HEK293 (cell line): ENCODE measurements around the gene TRPM5.
A peak's percentile ranks its signal among the peaks of the same experiment; 100 is the strongest.

Experiments used
- CTCF ChIA-PET: fragments of 350-600 bp; formaldehyde crosslinking; extraction: SDS; loops from one replicate; lab custom pipeline; 2021; ENCODE audit warnings: antibody characterized with exemption; lab: Yijun Ruan, JAX
- POLR2A ChIA-PET: fragments of 300-600 bp; formaldehyde crosslinking; extraction: SDS; loops from one replicate; lab custom pipeline; 2020; ENCODE audit warnings: antibody characterized with exemption, inconsistent platforms; lab: Yijun Ruan, JAX
- H3K27ac ChIP-seq: fragments of 200-500 bp; sonication (Bioruptor generic); 2 replicates; pipeline ENCODE4 v1.5.1; 2014; ENCODE audit warnings: low read depth, low read length, control low read depth, inconsistent platforms; ENCODE audit errors: extremely low read depth
- H3K36me3 ChIP-seq, 2 experiments: fragments of 200-500 bp in 1 of 2; sonication (Bioruptor generic) in 1 of 2; 1 replicate in 1 of 2; 2 replicates in 1 of 2; pipeline ENCODE4 v1.5.1; 2014 to 2017; ENCODE audit warnings: inconsistent platforms in 2 of 2, low read length in 2 of 2; ENCODE audit not compliant: control insufficient read depth in 2 of 2, insufficient read depth in 1 of 2
- H3K4me1 ChIP-seq: fragments of 200-500 bp; sonication (Bioruptor generic); 2 replicates; pipeline ENCODE4 v1.5.1; 2014; ENCODE audit warnings: mild to moderate bottlenecking, low read length, inconsistent platforms; ENCODE audit not compliant: control insufficient read depth, insufficient read depth
- H3K4me3 ChIP-seq: 2 replicates; pipeline ENCODE4 v1.5.1; 2011; ENCODE audit warnings: low read depth, mild to moderate bottlenecking, control low read depth, low read length, moderate library complexity
- H3K9me3 ChIP-seq: fragments of 200-500 bp; sonication (Bioruptor generic); 2 replicates; pipeline ENCODE4 v1.5.1; 2014; ENCODE audit warnings: low read depth, low read length, inconsistent platforms; ENCODE audit not compliant: control insufficient read depth, insufficient read depth
- GLIS1 ChIP-seq: fragments of 450-650 bp; formaldehyde crosslinking; IDR thresholded peaks from 2 replicates; pipeline ENCODE4 v1.5.1; 2016; ENCODE audit warnings: missing biosample characterization, missing genetic modification characterization
- GLIS2 ChIP-seq: fragments of 450-650 bp; formaldehyde crosslinking; IDR thresholded peaks from 2 replicates; pipeline ENCODE4 v1.5.1; 2016; ENCODE audit warnings: missing biosample characterization, missing genetic modification characterization
- KLF1 ChIP-seq: fragments of 450-650 bp; formaldehyde crosslinking; IDR thresholded peaks from 2 replicates; pipeline ENCODE4 v1.5.1; 2016; ENCODE audit warnings: missing biosample characterization, missing genetic modification characterization
- PRDM10 ChIP-seq: fragments of 450-650 bp; formaldehyde crosslinking; IDR thresholded peaks from 2 replicates; pipeline ENCODE4 v1.5.1; 2016; ENCODE audit warnings: missing biosample characterization, missing genetic modification characterization
- REPIN1 ChIP-seq: fragments of 450-650 bp; formaldehyde crosslinking; IDR thresholded peaks from 2 replicates; pipeline ENCODE4 v1.5.1; 2017; ENCODE audit warnings: missing biosample characterization, missing genetic modification characterization, low read depth
- SCRT2 ChIP-seq: fragments of 450-650 bp; formaldehyde crosslinking; IDR thresholded peaks from 2 replicates; pipeline ENCODE4 v1.5.1; 2016; ENCODE audit warnings: missing biosample characterization, missing genetic modification characterization
- ZFHX2 ChIP-seq: fragments of 450-650 bp; formaldehyde crosslinking; conservative IDR thresholded peaks from 2 replicates; pipeline ENCODE4 v1.5.1; 2016; ENCODE audit warnings: missing biosample characterization, missing genetic modification characterization
- ZIC2 ChIP-seq: fragments of 450-650 bp; formaldehyde crosslinking; IDR thresholded peaks from 2 replicates; pipeline ENCODE4 v1.5.1; 2016; ENCODE audit warnings: missing biosample characterization, missing genetic modification characterization
- ZNF341 ChIP-seq: fragments of 450-650 bp; formaldehyde crosslinking; IDR thresholded peaks from 2 replicates; pipeline ENCODE4; 2016; ENCODE audit warnings: low read depth, missing biosample characterization, missing genetic modification characterization
- ZNF501 ChIP-seq: fragments of 450-650 bp; formaldehyde crosslinking; IDR thresholded peaks from 2 replicates; pipeline ENCODE4 v1.5.1; 2016; ENCODE audit warnings: missing biosample characterization, missing genetic modification characterization
- ZNF777 ChIP-seq: fragments of 450-650 bp; formaldehyde crosslinking; IDR thresholded peaks from 2 replicates; pipeline ENCODE4 v1.5.1; 2017; ENCODE audit warnings: missing biosample characterization, missing genetic modification characterization, borderline replicate concordance
- TF ChIP-seq, protein P1 (sequence below): fragments of 450-650 bp; formaldehyde crosslinking; IDR thresholded peaks from 2 replicates; pipeline ENCODE4 v1.5.1; 2017; ENCODE audit warnings: missing biosample characterization, missing genetic modification characterization

The TRPM5 gene

DNA sequence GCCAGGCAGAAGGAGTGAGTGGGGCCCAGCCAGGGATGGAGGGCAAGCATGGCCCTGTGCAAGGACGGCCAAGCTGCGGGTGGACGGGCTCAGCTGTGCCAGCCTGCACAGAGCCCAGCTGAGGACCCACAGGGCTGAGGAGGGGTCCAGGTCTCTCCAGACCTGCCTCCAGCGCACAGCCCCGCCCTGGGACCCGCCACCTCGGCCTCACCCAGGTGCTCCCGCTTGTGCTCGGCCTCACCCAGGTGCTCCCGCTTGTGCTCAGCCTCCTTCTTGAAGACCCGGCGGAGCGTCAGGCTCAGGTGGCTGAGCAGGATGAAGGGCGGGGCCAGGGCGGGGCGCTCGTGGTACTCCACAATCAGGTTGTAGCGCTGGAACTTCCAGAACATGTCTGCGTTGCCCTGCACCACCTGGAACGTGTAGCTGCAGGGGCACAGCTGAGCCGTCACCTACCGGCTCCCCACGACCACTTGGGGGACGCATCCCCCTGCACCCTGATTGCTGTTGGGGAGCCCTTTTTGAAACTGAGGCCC lies 37.4 kb downstream of the TRPM5 start:
- POLR2A ChIA-PET = no interaction called here
- peaks cover 0 to 27% of the 10 kb centered on the region in 2 experiments; a peak in 1 of 3 replicates for H3K36me3 ChIP-seq
- no peaks in the 10 kb centered on the region for H3K4me1 ChIP-seq
- H3K27ac ChIP-seq = no peak overlapping the region
- H3K9me3 ChIP-seq = no peaks in the 10 kb centered on the region
- TF ChIP-seq KLF1 (tag by site-specific recombination) = peak; percentile 54
- no peak for TF ChIP-seq SCRT2 (tag by site-specific recombination)
- TF ChIP-seq, all 188 proteins: peak for 1
- no peak overlapping the region for H3K4me3 ChIP-seq
- CTCF ChIA-PET = interaction anchor here (3.1 kb wide), 1 partner anchor 12 kb away, joined by 8 read pairs; no protein-coding TSS in a partner anchor

GRCh38 chr11:2406451-2406850 lies 37.9 kb downstream of the TRPM5 start:
- no peak overlapping the region for H3K27ac ChIP-seq
- H3K4me1 ChIP-seq = no peaks in the 10 kb centered on the region
- TF ChIP-seq ZFHX2 = peak; percentile 36; the same call in 1 of the 2 replicates
- no peak for TF ChIP-seq REPIN1 (tag by site-specific recombination)
- TF ChIP-seq, all 188 proteins: peak for 1
- Histone ChIP-seq H3K4me3 (no peak overlapping the region), H3K9me3 (no peaks in the 10 kb centered on the region), H3K36me3 (peaks cover 0 to 28% of the 10 kb centered on the region in 2 experiments; a peak in 1 of 3 replicates)
- POLR2A ChIA-PET = no interaction called here
- CTCF ChIA-PET = interaction anchor here (3.1 kb wide), 1 partner anchor 13 kb away, joined by 8 read pairs; no protein-coding TSS in a partner anchor

DNA sequence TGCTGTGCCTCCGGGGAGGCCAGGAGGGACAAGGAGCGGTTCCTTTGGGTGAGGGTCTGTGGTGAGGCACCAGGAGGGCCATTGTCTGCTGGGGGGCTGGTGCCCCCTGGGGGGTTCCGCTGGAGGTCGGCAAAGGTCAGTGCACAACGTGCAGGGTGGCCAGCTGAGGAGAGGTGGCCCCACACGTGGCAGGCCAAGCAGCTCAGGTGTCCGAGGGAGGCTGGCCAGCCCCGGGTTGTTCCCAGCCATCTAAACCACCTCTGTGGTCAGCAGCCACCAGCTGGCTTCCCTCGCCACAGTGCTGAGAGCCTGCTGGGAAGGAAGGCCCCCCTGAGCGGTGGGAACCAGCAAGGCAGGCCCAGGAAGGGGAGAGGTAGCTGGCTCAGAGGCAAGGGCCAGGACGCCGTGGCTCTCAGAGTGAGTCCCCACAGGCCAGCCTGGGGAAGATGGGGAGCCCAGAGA lies 39.5 kb downstream of the TRPM5 start:
- no peak overlapping the region for H3K4me3 ChIP-seq
- peak; percentile 26 for TF ChIP-seq ZIC2
- TF ChIP-seq GLIS2 (tag by site-specific recombination) = peak; percentile 66
- no peak for TF ChIP-seq PRDM10 (tag by site-specific recombination)
- no peak for TF ChIP-seq ZNF777 (tag by site-specific recombination)
- TF ChIP-seq ZNF341 (tag by site-specific recombination) = peak; percentile 17; the same call in 1 of the 2 replicates
- TF ChIP-seq GLIS1 (tag by site-specific recombination) = 0 out of 2 replicates have a peak, but pooled peaks have one; percentile 33
- no peak for TF ChIP-seq ZNF501 (tag by site-specific recombination)
- TF ChIP-seq, all 188 proteins: peak for 4
- H3K36me3 ChIP-seq = peaks cover 0 to 28% of the 10 kb centered on the region in 2 experiments; a peak in 1 of 3 replicates
- no peaks in the 10 kb centered on the region for H3K9me3 ChIP-seq
- no peaks in the 10 kb centered on the region for H3K4me1 ChIP-seq
- ChIA-PET POLR2A (no interaction called here), CTCF (interaction anchor here (3.1 kb wide), 1 partner anchor 15 kb away, joined by 8 read pairs; no protein-coding TSS in a partner anchor)
- no peak overlapping the region for H3K27ac ChIP-seq

DNA sequence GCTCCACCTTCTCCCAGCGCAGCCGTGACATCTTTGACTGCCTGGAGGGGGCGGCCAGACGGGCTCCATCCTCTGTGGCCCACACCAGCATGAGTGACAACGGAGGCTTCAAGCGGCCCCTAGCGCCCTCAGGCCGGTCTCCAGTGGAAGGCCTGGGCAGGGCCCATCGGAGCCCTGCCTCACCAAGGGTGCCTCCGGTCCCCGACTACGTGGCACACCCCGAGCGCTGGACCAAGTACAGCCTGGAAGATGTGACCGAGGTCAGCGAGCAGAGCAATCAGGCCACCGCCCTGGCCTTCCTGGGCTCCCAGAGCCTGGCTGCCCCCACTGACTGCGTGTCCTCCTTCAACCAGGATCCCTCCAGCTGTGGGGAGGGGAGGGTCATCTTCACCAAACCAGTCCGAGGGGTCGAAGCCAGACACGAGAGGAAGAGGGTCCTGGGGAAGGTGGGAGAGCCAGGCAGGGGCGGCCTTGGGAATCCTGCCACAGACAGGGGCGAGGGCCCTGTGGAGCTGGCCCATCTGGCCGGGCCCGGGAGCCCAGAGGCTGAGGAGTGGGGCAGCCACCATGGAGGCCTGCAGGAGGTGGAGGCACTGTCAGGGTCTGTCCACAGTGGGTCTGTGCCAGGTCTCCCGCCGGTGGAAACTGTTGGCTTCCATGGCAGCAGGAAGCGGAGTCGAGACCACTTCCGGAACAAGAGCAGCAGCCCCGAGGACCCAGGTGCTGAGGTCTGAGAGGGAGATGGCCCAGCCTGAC lies 41.2 kb downstream of the TRPM5 start:
- TF ChIP-seq, protein P1, sequence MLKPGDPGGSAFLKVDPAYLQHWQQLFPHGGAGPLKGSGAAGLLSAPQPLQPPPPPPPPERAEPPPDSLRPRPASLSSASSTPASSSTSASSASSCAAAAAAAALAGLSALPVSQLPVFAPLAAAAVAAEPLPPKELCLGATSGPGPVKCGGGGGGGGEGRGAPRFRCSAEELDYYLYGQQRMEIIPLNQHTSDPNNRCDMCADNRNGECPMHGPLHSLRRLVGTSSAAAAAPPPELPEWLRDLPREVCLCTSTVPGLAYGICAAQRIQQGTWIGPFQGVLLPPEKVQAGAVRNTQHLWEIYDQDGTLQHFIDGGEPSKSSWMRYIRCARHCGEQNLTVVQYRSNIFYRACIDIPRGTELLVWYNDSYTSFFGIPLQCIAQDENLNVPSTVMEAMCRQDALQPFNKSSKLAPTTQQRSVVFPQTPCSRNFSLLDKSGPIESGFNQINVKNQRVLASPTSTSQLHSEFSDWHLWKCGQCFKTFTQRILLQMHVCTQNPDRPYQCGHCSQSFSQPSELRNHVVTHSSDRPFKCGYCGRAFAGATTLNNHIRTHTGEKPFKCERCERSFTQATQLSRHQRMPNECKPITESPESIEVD = no peak
- TF ChIP-seq, all 188 proteins: peak for 0
- POLR2A ChIA-PET = no interaction called here
- CTCF ChIA-PET = interaction anchor here (0.9 to 4.2 kb wide), 3 partner anchors 17 to 97 kb away, joined by 3 to 29 read pairs (median 27); no protein-coding TSS in a partner anchor
- no peaks in the 10 kb centered on the region for H3K4me1 ChIP-seq
- H3K36me3 ChIP-seq = peaks cover 0 to 34% of the 10 kb centered on the region in 2 experiments; a peak in 1 of 3 replicates
- no peaks in the 10 kb centered on the region for H3K9me3 ChIP-seq
- no peak overlapping the region for H3K27ac ChIP-seq
- no peak overlapping the region for H3K4me3 ChIP-seq
